SK-N-SH (cell line): Measurements from ENCODE around the gene GRIN1. TPM values are rescaled to one million over a fixed set of nuclear protein-coding genes. Genes with fewer than 3 reads are reported as not detected.
"Not testable (repeated sequence)": the region's sequence is repeated elsewhere in the genome, so short reads cannot be mapped to it uniquely, and the experiment has no call there.

Experiments used
- CTCF ChIA-PET: fragments of 300-600, 350-600 bp; formaldehyde crosslinking; extraction: SDS; loops from one replicate; lab custom pipeline; 2021; lab: Yijun Ruan, JAX
- POLR2A ChIA-PET: fragments of 350-600 bp; sonication (Branson Sonifier 250); formaldehyde crosslinking; extraction: SDS; loops from one replicate; lab custom pipeline; 2020; ENCODE audit warnings: antibody characterized with exemption, inconsistent platforms; lab: Yijun Ruan, JAX
- DNase-seq: peaks from one replicate; pipeline ENCODE4 v3.0.0; 2012
- H2AFZ ChIP-seq: fragments of 200-600 bp; sonication (generic); 2 replicates; pipeline ENCODE4 v1.8.1; 2016; ENCODE audit warnings: antibody characterized with exemption, mild to moderate bottlenecking, low read depth
- H3F3A ChIP-seq: fragments of 200-600 bp; sonication (generic); replicated peaks from 2 replicates; pipeline ENCODE3; 2016; ENCODE audit warnings: antibody characterized with exemption, mild to moderate bottlenecking; ENCODE audit not compliant: insufficient read depth
- H3K27ac ChIP-seq, 2 experiments: fragments of 200-500 bp in 1 of 2; fragments of 200-600 bp in 1 of 2; sonication (Bioruptor generic) in 1 of 2; sonication (generic), shearing (Covaris generic) in 1 of 2; 2 replicates each; pipeline versions ENCODE4 v1.5.1 to v1.6.1; 2014 to 2016; ENCODE audit warnings: low read depth in 2 of 2, inconsistent platforms in 1 of 2, low read length in 1 of 2, mild to moderate bottlenecking in 1 of 2, mixed read lengths in 1 of 2
- H3K27me3 ChIP-seq: fragments of 200-600 bp; sonication (generic), shearing (Covaris generic); 2 replicates; pipeline ENCODE4 v1.6.1; 2016; ENCODE audit warnings: mixed run types; ENCODE audit not compliant: insufficient read depth
- H3K36me3 ChIP-seq, 2 experiments: fragments of 200-500 bp in 1 of 2; fragments of 200-600 bp in 1 of 2; sonication (Bioruptor generic) in 1 of 2; sonication (generic) in 1 of 2; replicated peaks in 1 of 2; 2 replicates each; pipeline versions ENCODE3 to v1.5.1; 2014 to 2016; ENCODE audit warnings: low read length in 1 of 2, mild to moderate bottlenecking in 1 of 2; ENCODE audit not compliant: insufficient read depth in 2 of 2, control insufficient read depth in 1 of 2
- H3K4me1 ChIP-seq, 2 experiments: fragments of 200-500 bp in 1 of 2; fragments of 200-600 bp in 1 of 2; sonication (Bioruptor generic) in 1 of 2; sonication (generic), shearing (Covaris generic) in 1 of 2; 2 replicates each; pipeline versions ENCODE4 v1.5.1 to v1.6.1; 2014 to 2016; ENCODE audit warnings: low read depth in 1 of 2, low read length in 1 of 2, mixed run types in 1 of 2; ENCODE audit not compliant: insufficient read depth in 2 of 2, control insufficient read depth in 1 of 2
- H3K4me2 ChIP-seq: fragments of 200-600 bp; sonication (generic), shearing (Covaris generic); 2 replicates; pipeline ENCODE4 v1.6.1; 2017; ENCODE audit warnings: mixed run types
- H3K4me3 ChIP-seq, 2 experiments: fragments of 200-500 bp in 1 of 2; fragments of 200-600 bp in 1 of 2; sonication (Bioruptor generic) in 1 of 2; sonication (generic), shearing (Covaris generic) in 1 of 2; 2 replicates each; pipeline versions ENCODE4 v1.5.1 to v1.8.1; 2014 to 2016; ENCODE audit warnings: low read depth in 2 of 2, inconsistent platforms in 1 of 2, low read length in 1 of 2, mild to moderate bottlenecking in 1 of 2, mixed read lengths in 1 of 2, moderate library complexity in 1 of 2
- H3K79me2 ChIP-seq: fragments of 200-600 bp; sonication (generic); 2 replicates; pipeline ENCODE4 v1.8.1; 2017; ENCODE audit warnings: mild to moderate bottlenecking; ENCODE audit not compliant: insufficient read depth
- H3K9ac ChIP-seq: fragments of 200-600 bp; sonication (generic); 2 replicates; pipeline ENCODE4 v1.6.1; 2017; ENCODE audit warnings: mixed run types
- H3K9me2 ChIP-seq: fragments of 200-600 bp; sonication (generic); 2 replicates; pipeline ENCODE4 v1.6.1; 2017; ENCODE audit warnings: mixed run types
- H3K9me3 ChIP-seq: fragments of 200-600 bp; sonication (generic); 2 replicates; pipeline ENCODE4 v1.6.1; 2017; ENCODE audit warnings: mixed run types, mild to moderate bottlenecking, moderate library complexity
- H4K20me1 ChIP-seq: fragments of 200-600 bp; sonication (generic); 2 replicates; pipeline ENCODE4 v1.6.1; 2017; ENCODE audit warnings: mild to moderate bottlenecking, mixed run types; ENCODE audit not compliant: insufficient read depth
- CTCF ChIP-seq: fragments of 200-600 bp; sonication (generic); IDR thresholded peaks from 2 replicates; pipeline ENCODE4 v1.6.1; 2017; ENCODE audit warnings: antibody characterized with exemption, mild to moderate bottlenecking, moderate library complexity
- ELF1 ChIP-seq: IDR thresholded peaks from 2 replicates; pipeline ENCODE4 v1.4.0; 2012
- FOSL2 ChIP-seq: IDR thresholded peaks from 2 replicates; pipeline ENCODE4 v1.4.0; 2012; ENCODE audit warnings: low read depth, mild to moderate bottlenecking, moderate library complexity, borderline replicate concordance
- FOXJ3 ChIP-seq: sonication (generic); formaldehyde crosslinking; IDR thresholded peaks from 2 replicates; pipeline ENCODE4 v1.5.1; 2020; ENCODE audit warnings: mild to moderate bottlenecking, missing genetic modification reagents
- NRF1 ChIP-seq: IDR thresholded peaks from 2 replicates; pipeline ENCODE4 v1.6.1; 2012; ENCODE audit warnings: low read depth, mild to moderate bottlenecking, low read length
- RAD21 ChIP-seq: IDR thresholded peaks from 2 replicates; pipeline ENCODE4 v1.6.1; 2012; ENCODE audit warnings: mild to moderate bottlenecking, low read length
- RCOR1 ChIP-seq: fragments of 150-350 bp; IDR thresholded peaks from 2 replicates; pipeline ENCODE4 v1.6.1; 2017; ENCODE audit warnings: antibody characterized with exemption, low read length
- REST ChIP-seq: IDR thresholded peaks from 2 replicates; pipeline ENCODE4 v1.6.1; 2012; ENCODE audit warnings: mild to moderate bottlenecking, low read depth, low read length, moderate library complexity
- RFX5 ChIP-seq: IDR thresholded peaks from 2 replicates; pipeline ENCODE4 v1.6.1; 2012; ENCODE audit warnings: mild to moderate bottlenecking, improper control_type of control experiment, low read length
- SMC3 ChIP-seq: IDR thresholded peaks from 2 replicates; pipeline ENCODE4 v1.6.1; 2012; ENCODE audit warnings: low read depth, low read length, improper control_type of control experiment
- TAF1 ChIP-seq: IDR thresholded peaks from 2 replicates; pipeline ENCODE4 v1.6.1; 2012; ENCODE audit warnings: low read depth, mild to moderate bottlenecking, low read length, moderate library complexity, borderline replicate concordance
- USF1 ChIP-seq: IDR thresholded peaks from 2 replicates; pipeline ENCODE4 v1.4.0; 2012; ENCODE audit warnings: low read depth, borderline replicate concordance
- ZBTB33 ChIP-seq: IDR thresholded peaks from 2 replicates; pipeline ENCODE4 v1.4.0; 2012; ENCODE audit warnings: low read depth, borderline replicate concordance
- WGBS: methylation state at CpG from one replicate; pipeline ENCODE4 v1.1.6; 2017; ENCODE audit warnings: low lambda C conversion rate; 5-methylcytosine and 5-hydroxymethylcytosine counted together
- polyA plus RNA-seq, 3 experiments: library from polyadenylated mRNA; depleted of rRNA; stranded (reverse); fragments of >200 nt; gene quantifications; 2 replicates each; pipeline ENCODE4 v1.2.3, GENCODE V29; 2012
- TF ChIP-seq, protein P1 (sequence below): IDR thresholded peaks from 2 replicates; pipeline ENCODE4; 2012
- TF ChIP-seq, protein P2 (sequence below): IDR thresholded peaks from 2 replicates; pipeline ENCODE4 v1.4.0; 2012; ENCODE audit warnings: low read depth

The GRIN1 gene
- polyA plus RNA-seq, 1 of the 3 experiments (the other 2 are of a cell fraction): not detected

- CTCF ChIA-PET: interaction anchor here (1.1 to 1.2 kb wide), 2 partner anchors 12 to 101 kb away, joined by 3 to 4 read pairs; no protein-coding TSS in a partner anchor
- H3F3A ChIP-seq, H3K9ac ChIP-seq, DNase-seq, H3K79me2 ChIP-seq, H2AFZ ChIP-seq, H3K9me2 ChIP-seq, H3K9me3 ChIP-seq, H3K4me2 ChIP-seq, H3K4me1 ChIP-seq, H4K20me1 ChIP-seq, POLR2A ChIA-PET, H3K4me3 ChIP-seq, H3K27ac ChIP-seq, H3K36me3 ChIP-seq: not testable (repeated sequence)
- WGBS: 61% methylated on average over 9 of the region's 9 CpGs
- peaks cover 14% of the 10 kb centered on the region for H3K27me3 ChIP-seq
Measured at GRCh38 chr9:137135154-137135553, 3.8 kb upstream of the GRIN1 start.

DNA sequence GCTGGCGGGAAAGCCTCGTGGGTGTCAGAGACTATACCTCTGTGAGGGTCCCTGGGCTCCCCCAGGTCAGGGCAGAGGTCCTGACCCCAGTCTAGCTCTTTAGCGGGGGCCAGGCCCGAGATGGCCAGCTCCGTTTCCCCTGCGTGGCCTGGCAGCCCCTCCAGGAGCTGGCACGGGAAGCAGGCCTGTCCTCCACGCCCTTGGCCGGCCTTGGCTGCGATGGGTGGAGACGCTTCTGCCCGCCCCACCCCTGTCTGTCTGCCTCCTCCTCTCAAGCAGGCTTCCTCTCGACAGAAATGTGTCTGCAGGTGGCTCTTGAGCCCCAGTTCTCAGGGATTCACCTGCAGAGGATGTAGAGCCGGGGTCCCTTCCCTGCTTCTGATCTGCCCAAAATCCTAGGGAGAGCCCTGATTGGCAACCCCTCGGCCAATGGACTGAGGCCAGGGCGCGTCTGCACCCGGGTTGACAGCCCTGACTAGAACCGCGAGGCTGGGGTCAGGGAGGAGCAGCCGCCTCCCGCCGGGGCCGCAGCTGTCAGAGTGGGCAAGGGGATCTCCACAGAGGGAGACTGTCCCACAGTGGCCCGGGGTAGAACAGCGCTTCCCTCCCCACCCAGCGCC, 2.6 kb upstream of the GRIN1 start:
- no peaks in the 10 kb centered on the region for H3K9me2 ChIP-seq
- no peak overlapping the region for H3K9ac ChIP-seq
- TF ChIP-seq REST (no peak), FOSL2 (no peak), NRF1 (no peak), RFX5 (no peak), USF1 (no peak), RAD21 (no peak), FOXJ3 (no peak), TAF1 (no peak), RCOR1 (no peak), CTCF (no peak), ELF1 (no peak), ZBTB33 (no peak), SMC3 (no peak)
- TF ChIP-seq, protein P1, sequence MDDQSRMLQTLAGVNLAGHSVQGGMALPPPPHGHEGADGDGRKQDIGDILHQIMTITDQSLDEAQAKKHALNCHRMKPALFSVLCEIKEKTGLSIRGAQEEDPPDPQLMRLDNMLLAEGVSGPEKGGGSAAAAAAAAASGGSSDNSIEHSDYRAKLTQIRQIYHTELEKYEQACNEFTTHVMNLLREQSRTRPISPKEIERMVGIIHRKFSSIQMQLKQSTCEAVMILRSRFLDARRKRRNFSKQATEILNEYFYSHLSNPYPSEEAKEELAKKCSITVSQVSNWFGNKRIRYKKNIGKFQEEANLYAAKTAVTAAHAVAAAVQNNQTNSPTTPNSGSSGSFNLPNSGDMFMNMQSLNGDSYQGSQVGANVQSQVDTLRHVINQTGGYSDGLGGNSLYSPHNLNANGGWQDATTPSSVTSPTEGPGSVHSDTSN: no peak
- TF ChIP-seq, protein P2, sequence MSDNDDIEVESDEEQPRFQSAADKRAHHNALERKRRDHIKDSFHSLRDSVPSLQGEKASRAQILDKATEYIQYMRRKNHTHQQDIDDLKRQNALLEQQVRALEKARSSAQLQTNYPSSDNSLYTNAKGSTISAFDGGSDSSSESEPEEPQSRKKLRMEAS: no peak
- H3K36me3 ChIP-seq: no peaks in the 10 kb centered on the region
- no peak overlapping the region for H3K4me2 ChIP-seq
- H2AFZ ChIP-seq: no peak overlapping the region
- WGBS: 57% methylated on average over 7 of the region's 27 CpGs
- H4K20me1 ChIP-seq: no peaks in the 10 kb centered on the region
- DNase-seq: no peak
- ChIA-PET POLR2A (no interaction called here), CTCF (interaction anchor here (0.9 to 1.2 kb wide), 2 partner anchors 10 to 52 kb away, joined by 3 to 5 read pairs; partner anchors contain the start of genes ANAPC2 and SSNA1)
- no peak overlapping the region for H3K4me3 ChIP-seq
- no peaks in the 10 kb centered on the region for H3K9me3 ChIP-seq
- H3K27me3 ChIP-seq: peaks cover 14% of the 10 kb centered on the region
- no peak overlapping the region for H3K27ac ChIP-seq
- H3F3A ChIP-seq: no peaks in the 10 kb centered on the region
- H3K4me1 ChIP-seq: peaks cover 0 to 8% of the 10 kb centered on the region in 2 experiments; a peak in 1 of 4 replicates
- no peaks in the 10 kb centered on the region for H3K79me2 ChIP-seq
